Thoracic aorta (tissue), 2 donors: ENCODE data around the gene CAB39L. TPM values are rescaled to one million over a fixed set of nuclear protein-coding genes. Genes with fewer than 3 reads are reported as not detected.

Experiments used
- ATAC-seq: fragments of 150-250 bp; one replicate; pipeline ENCODE4 v1.8.0; 2017; ENCODE audit warnings: low read depth; ENCODE audit not compliant: insufficient number of reproducible peaks, low FRiP score
- DNase-seq: peaks from one replicate; pipeline ENCODE4 v3.0.0-alpha.2; 2020; ENCODE audit warnings: low spot score
- H3K27ac ChIP-seq, 2 donors: fragments of 200-600 bp; sonication (generic); 1 replicate in 1 of 2; 2 replicates in 1 of 2; pipeline ENCODE4 v1.5.1; 2016; ENCODE audit warnings: mild to moderate bottlenecking in 2 of 2, moderate library complexity in 2 of 2
- H3K27me3 ChIP-seq: fragments of 200-600 bp; sonication (generic); replicated peaks from 2 replicates; pipeline ENCODE4 v1.6.0; 2016; ENCODE audit warnings: mild to moderate bottlenecking; ENCODE audit not compliant: insufficient read depth
- H3K36me3 ChIP-seq: fragments of 200-600 bp; sonication (generic); one replicate; pipeline ENCODE4 v1.5.1; 2016
- H3K4me1 ChIP-seq, 2 donors: fragments of 200-600 bp; sonication (generic); 1 replicate in 1 of 2; 2 replicates in 1 of 2; pipeline versions ENCODE4 v1.5.1 to v1.6.0; 2016; ENCODE audit warnings: low read depth in 2 of 2, mild to moderate bottlenecking in 1 of 2; ENCODE audit not compliant: control insufficient read depth in 1 of 2
- H3K4me3 ChIP-seq: fragments of 200-600 bp; sonication (generic); 2 replicates; pipeline ENCODE4 v1.5.1; 2016; ENCODE audit warnings: mild to moderate bottlenecking
- H3K9me3 ChIP-seq: fragments of 200-600 bp; sonication (generic); 2 replicates; pipeline ENCODE4 v1.5.1; 2016
- CTCF ChIP-seq: fragments of 200-600 bp; sonication (generic); IDR thresholded peaks from one replicate; pipeline ENCODE4 v1.5.1; 2019; ENCODE audit warnings: antibody characterized with exemption
- total RNA-seq, 2 donors: library from RNA; depleted of rRNA; stranded (reverse); fragments of >200 nt; gene quantifications; one replicate each; pipeline versions ENCODE4 v1.1.0 to v1.2.3, GENCODE V29; 2016

The CAB39L gene
- total RNA-seq, 2 donors from 2014 or later = 38.7 to 46.7 TPM

GRCh38 chr13:49326222-49326917, 117.5 kb downstream of the CAB39L start:
- no peak for TF ChIP-seq CTCF
- Histone ChIP-seq H3K27me3 (no peaks in the 10 kb centered on the region), H3K36me3 (peaks cover 8% of the 10 kb centered on the region), H3K4me1 (peaks cover 5 to 26% of the 10 kb centered on the region in 2 donors), H3K4me3 (peak overlapping the region; percentile 46), H3K9me3 (no peaks in the 10 kb centered on the region), H3K27ac (peak overlapping the region; percentile 66 to 88)
- ATAC-seq = no peak
- DNase-seq = no peak

- Histone ChIP-seq H3K27ac (no peak overlapping the region), H3K36me3 (peaks cover 8% of the 10 kb centered on the region), H3K4me3 (no peak overlapping the region), H3K9me3 (no peaks in the 10 kb centered on the region), H3K27me3 (no peaks in the 10 kb centered on the region), H3K4me1 (peaks cover 8 to 29% of the 10 kb centered on the region in 2 donors)
- DNase-seq (no peak), ATAC-seq (no peak)
- TF ChIP-seq CTCF = no peak
These were observed 120.5 kb downstream of the CAB39L start for GRCh38 chr13:49323344-49323743.

- H3K4me3 ChIP-seq = no peak overlapping the region
- H3K4me1 ChIP-seq = peaks cover 8 to 29% of the 10 kb centered on the region in 2 donors
- TF ChIP-seq CTCF = no peak
- H3K9me3 ChIP-seq = no peaks in the 10 kb centered on the region
- DNase-seq (no peak), ATAC-seq (no peak)
- H3K27me3 ChIP-seq = no peaks in the 10 kb centered on the region
- H3K36me3 ChIP-seq = peaks cover 8% of the 10 kb centered on the region
- H3K27ac ChIP-seq = no peak overlapping the region
These were observed 121.2 kb downstream of the CAB39L start for GRCh38 chr13:49322702-49323101.

- ATAC-seq (no peak), DNase-seq (no peak)
- peaks cover 8% of the 10 kb centered on the region for H3K36me3 ChIP-seq
- H3K27ac ChIP-seq = peak overlapping the region in 1 of 2 donors; percentile 44
- no peak overlapping the region for H3K4me3 ChIP-seq
- peaks cover 6 to 12% of the 10 kb centered on the region in 2 donors for H3K4me1 ChIP-seq
- no peak for TF ChIP-seq CTCF
- H3K27me3 ChIP-seq = no peaks in the 10 kb centered on the region
- H3K9me3 ChIP-seq = no peaks in the 10 kb centered on the region
These were observed 122.9 kb downstream of the CAB39L start for GRCh38 chr13:49320975-49321374.

- ATAC-seq = no peak
- H3K27ac ChIP-seq = peak overlapping the region in 1 of 2 donors; percentile 44
- no peak for TF ChIP-seq CTCF
- peaks cover 8% of the 10 kb centered on the region for H3K36me3 ChIP-seq
- H3K4me1 ChIP-seq = peaks cover 6 to 15% of the 10 kb centered on the region in 2 donors
- H3K27me3 ChIP-seq = no peaks in the 10 kb centered on the region
- no peaks in the 10 kb centered on the region for H3K9me3 ChIP-seq
- no peak for DNase-seq
- H3K4me3 ChIP-seq = no peak overlapping the region
These were observed 123.9 kb downstream of the CAB39L start for GRCh38 chr13:49319951-49320350.
